ENCODE data around the gene HAPSTR1.

The HAPSTR1 gene

GRCh38 chr16:9124908-9125584 lies 33.6 kb downstream of the HAPSTR1 start:
- no peak for DNase-seq

GRCh38 chr16:9125658-9126505 lies 34.4 kb downstream of the HAPSTR1 start:
- no peak for DNase-seq

GRCh38 chr16:9126609-9127008 lies 35.2 kb downstream of the HAPSTR1 start:
- DNase-seq: no peak

GRCh38 chr16:9128346-9129342 lies 37.2 kb downstream of the HAPSTR1 start:
- DNase-seq: no peak

GRCh38 chr16:9134306-9134705 lies 42.9 kb downstream of the HAPSTR1 start:
- DNase-seq: no peak

- peak; percentile 70 for DNase-seq
Observed at GRCh38 chr16:9134739-9135138, 43.3 kb downstream of the HAPSTR1 start.

- DNase-seq: no peak
Observed at GRCh38 chr16:9135797-9136196, 44.4 kb downstream of the HAPSTR1 start.

- no peak for DNase-seq
Observed at GRCh38 chr16:9136596-9136995, 45.2 kb downstream of the HAPSTR1 start.

GRCh38 chr16:9138021-9138680 lies 46.7 kb downstream of the HAPSTR1 start:
- no peak for DNase-seq

- peak; percentile 72 for DNase-seq
Observed at GRCh38 chr16:9138731-9139501, 47.5 kb downstream of the HAPSTR1 start.

- peak; percentile 51 for DNase-seq
Observed at GRCh38 chr16:9139965-9140364, 48.5 kb downstream of the HAPSTR1 start.

Data from DMS53 (cell line).